GM21717 (cell line): Measurements from ENCODE around the gene ABCC8.

Experiments
- ATAC-seq: cut with Tn5 transposase; IDR thresholded peaks from one replicate; pipeline ENCODE4 v1.9.1; 2021; ENCODE audit warnings: mild to moderate bottlenecking, moderate library complexity; ENCODE audit not compliant: unreplicated experiment

ABCC8 gene

DNA sequence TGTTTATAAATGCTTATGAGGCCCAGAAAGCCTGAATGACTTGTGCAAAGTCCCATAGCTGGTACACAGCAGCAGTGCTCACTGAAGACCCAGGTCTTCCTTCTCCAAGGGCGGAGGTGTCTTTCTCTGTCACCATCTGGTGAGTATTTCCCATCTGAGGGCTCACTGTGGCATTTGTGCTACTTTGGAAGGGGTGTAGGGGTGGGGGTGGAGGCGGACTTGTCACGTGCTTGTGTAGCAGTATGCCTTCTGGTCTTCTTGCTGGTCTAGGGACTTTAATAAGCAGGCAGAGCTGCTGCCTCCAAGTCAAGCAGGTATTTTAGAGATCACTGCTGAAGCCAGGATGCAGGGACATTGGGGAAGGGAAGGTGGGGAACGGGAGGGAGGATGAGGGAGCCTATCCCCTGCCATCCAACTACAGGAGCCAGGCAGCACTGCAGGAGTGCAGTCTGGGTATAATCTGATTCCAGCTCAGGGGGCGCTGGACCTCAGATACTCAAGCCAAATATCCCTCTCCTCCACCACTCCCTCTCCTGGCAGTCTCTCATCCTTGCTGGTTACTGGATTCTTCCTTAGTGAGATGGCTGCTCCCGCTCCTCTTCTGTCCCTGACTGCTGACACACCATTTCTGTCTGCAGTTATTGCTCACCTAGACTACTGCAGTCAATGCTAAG, 3.4 kb downstream of the ABCC8 start:
- ATAC-seq, result no peak

GRCh38 chr11:17472467-17472866, 4.2 kb downstream of the ABCC8 start:
- ATAC-seq, result no peak

GRCh38 chr11:17471501-17471900, 5.1 kb downstream of the ABCC8 start:
- no peak for ATAC-seq

- no peak for ATAC-seq
These were observed 6.6 kb downstream of the ABCC8 start for GRCh38 chr11:17469998-17470397.

DNA sequence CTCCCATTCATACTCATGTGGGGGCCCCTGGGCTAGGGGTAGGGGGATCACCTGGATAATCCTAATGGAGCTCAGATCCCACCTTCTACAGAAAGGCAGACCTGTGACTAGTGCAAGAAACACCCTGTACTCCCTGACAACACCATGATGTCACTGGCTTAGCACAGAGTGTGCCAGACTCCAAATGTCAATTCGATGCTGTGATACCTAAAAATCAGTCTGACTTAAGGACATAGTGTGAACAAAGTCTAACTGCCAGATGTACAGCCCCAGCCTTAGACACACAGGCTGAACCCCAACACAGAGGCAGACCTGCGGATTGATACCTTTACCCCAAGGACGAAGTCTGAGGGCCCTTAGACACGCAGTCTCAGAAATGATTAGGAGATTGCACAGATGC, 8.5 kb downstream of the ABCC8 start:
- ATAC-seq, result no peak

DNA sequence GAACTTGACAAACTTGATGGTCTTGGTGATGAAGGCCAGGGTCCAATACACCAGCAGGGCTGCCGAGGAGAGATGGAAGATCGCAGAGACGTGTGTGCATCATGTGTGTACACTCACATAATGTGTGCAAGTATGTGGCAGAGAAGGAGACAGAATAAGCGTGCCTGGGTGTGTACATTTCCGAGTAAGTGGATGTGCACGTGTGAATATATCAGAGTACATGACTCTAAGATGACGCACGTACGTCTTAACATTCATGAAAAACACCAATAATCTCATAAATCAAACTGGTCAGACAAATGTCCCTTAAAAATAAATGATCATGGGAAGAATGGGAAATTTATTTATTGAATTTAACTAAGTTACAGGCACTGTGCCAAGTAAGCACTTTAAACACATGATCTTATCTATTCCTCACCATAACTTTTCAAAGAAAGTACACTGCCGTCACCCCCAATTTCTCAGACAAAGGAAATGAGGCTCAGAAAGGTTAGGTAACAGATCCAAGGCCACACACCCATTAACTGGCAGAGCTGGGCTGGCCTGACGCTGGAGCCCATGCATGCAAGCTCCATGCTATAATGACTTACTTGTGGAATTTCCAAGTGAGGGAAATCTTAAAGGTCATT, 13.0 kb downstream of the ABCC8 start:
- no peak for ATAC-seq

- ATAC-seq, result no peak
These were observed 13.7 kb downstream of the ABCC8 start for GRCh38 chr11:17462940-17463339.

- ATAC-seq, result no peak
These were observed 16.2 kb downstream of the ABCC8 start for GRCh38 chr11:17460406-17460805.

- no peak for ATAC-seq
These were observed 17.3 kb downstream of the ABCC8 start for GRCh38 chr11:17459236-17459896.

- ATAC-seq, result no peak
These were observed 18.4 kb downstream of the ABCC8 start for GRCh38 chr11:17458268-17458667.

DNA sequence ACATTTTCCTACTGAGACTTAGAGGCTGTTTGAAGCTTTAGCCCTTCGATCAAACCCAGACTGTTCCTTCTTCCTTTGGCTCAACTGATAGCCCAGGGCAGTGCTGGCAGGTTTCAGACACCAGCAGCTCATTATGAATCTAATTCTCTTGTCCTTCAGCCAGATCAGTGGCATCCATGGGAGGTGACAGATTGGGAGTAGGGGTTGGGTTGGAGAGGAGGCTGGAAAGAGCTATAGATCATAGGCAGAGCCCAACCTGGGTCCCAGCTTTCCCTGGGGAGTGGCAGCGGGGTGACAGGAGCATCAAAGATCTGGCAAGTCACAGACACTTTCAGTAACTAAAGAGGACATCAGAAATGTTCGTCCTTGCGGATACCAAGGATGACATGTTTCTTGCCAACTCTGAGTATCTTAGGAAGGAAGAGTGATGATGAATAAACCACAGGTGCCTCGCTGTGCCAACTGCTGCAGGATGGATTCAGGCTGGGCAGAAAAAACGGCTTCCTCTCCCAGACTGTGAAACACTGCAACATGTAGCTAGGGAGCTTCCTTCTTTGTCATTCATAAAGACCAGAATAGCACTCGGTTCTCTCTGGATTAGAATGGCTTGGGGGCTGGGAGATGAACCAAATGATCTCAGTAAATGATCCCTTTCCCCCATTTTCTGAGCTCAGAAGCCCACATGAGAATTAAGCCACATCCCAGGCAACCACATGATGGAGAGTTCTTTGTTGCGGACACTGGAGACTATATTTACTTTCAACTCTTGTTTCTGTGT, 19.1 kb downstream of the ABCC8 start:
- ATAC-seq, result no peak

DNA sequence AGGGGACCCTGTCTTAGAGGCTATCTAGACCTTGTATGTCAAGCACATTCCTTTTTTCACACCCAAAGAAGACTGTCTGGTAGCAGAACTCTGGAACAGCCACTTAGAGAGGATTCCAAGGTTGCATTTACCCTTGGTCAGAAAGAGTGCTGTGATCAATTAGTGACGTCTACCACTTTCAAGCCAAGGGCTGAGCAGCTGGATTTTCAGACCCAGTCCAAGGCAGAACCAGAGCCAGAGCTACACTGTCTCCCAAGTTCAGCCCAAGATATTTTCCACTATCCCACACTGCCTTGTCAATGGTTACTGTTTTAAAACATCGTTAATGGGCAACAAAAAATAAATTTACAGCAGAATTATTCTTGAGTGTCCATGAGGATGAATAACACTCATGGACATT, 24.0 kb downstream of the ABCC8 start:
- no peak for ATAC-seq

GRCh38 chr11:17449158-17449557, 27.5 kb downstream of the ABCC8 start:
- no peak for ATAC-seq

DNA sequence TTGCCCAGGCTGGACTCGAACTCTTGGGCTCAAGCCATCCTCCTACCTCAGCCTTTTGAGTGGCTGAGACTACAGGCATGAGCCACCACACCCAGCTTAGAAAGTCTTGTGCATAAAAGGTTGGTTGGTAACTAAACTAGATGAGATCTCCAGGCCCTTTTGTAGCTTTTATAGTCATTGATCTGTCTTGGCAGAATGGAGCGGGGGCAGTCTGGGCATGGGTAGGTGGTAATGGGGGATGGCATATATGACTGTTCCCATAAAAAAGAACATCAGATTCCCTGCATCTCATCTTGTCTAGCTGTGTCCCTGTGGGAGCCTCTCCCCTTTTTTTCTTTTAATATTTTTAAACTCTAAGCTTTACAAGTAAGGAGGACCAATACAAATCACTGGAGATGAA, 30.2 kb downstream of the ABCC8 start:
- no peak for ATAC-seq

DNA sequence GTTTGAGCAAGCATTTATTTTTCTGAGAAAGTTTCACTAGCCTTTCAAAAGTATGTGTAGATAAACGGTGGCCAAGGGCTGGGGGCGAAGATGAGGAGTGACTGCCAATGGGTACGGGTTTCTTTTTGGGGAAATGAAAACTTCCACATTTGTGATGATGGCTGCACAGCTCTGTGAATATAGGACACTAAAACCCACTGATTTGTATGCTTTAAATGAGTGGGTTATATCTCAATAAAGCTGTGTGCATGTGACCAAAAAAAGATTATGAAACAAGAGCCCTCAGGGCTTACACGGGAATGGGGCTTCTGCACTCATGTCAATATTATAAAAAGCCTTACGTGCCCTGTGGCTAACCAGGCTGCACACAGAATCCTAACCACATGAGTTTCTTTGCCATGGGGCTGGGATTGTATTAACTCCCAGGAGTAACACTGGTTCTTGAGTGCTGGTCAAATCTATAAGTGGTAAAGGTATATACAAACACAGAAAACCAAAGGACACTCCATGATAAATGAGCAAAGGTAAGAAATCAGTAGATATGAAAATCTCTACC, 31.3 kb downstream of the ABCC8 start:
- ATAC-seq, result no peak

DNA sequence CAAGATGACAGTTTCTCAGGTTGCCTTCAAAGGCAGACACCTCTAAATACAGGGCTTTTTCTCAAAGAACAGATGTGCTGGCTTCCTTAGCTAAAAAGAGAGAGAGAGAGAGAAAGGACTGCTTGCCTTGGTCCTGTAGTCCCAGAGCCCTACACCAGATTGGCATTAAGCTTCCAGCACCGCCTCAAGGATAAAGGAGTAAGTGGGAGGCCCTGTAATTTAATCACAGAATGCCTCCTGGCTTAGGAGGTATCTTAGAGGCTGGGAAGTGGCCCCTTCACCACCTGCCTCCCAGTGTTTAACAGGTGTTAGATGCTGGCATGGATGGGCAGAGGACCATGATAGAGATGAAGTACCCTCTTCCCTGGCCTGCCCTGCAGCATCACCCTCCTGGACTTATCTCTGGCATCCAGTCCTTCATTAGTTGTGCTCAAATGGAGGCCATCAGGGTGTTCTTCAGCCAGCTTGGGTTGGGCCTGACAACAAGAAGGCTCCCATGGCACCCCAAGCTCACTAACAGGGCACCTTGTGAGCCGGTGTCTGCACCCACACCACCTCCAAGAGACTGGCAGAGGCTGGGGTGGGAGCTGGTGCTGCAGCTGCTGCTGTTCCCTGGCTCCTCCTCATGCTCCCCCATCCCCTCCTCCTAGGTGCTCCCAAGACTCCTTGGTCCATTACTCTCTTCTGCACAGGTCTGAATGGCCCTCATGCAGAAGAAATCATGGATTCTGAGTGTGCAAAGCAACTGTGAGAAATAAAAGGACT, 32.5 kb downstream of the ABCC8 start:
- ATAC-seq, result no peak

- ATAC-seq, result no peak
These were observed 33.2 kb downstream of the ABCC8 start for GRCh38 chr11:17443423-17443822.

GRCh38 chr11:17443000-17443399, 33.6 kb downstream of the ABCC8 start:
- no peak for ATAC-seq

DNA sequence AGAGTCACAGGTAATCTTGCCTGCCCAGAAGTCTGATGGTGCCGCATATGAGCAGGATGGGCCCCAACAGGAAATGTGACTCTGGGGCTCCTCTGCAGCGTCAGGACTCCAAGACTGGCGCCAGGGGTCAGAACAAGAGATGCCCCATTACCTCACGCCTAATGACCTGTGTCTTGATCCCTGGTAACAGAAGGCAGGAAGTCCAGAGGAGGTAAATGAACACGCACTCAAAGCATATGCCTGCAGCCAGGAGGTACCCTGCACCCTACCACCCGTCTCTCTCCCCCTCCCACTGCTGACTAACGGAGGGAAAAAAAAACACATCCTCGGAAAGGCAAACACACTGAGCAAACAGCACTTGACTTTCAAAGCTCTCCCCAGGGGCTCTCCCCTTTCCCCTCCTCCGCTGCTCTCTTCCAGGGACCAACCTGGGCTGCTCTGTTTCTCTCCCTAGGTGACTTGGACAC, 37.3 kb downstream of the ABCC8 start:
- ATAC-seq, result no peak

DNA sequence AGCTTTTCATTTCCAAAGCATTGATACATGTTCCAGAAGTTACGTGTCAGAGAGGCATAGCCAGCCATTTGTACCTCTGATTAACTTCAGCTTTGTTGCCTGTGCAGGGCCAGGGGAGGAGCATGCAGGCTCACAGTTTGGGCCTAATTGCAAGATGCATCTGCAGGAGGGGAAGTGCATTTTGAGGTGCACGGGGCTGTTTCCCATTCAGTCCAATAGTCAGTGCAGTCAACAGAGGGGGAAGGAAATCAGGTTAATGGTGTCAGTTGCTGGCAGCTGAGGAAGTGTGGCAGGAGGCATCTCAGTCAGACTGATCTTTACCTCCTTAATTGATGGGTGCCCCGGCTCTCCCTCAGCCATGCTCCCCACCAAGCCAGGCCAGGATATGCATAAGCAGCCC, 39.3 kb downstream of the ABCC8 start:
- ATAC-seq, result no peak
